ENCODE data around the gene AFF3.

GRCh38 chr2:100019499-100019898, 122.9 kb downstream of the AFF3 start:
- TF ChIP-seq SPI1 (IDR thresholded peaks at IDR 0.05; ENCODE audit: borderline replicate concordance, insufficient read depth, low read depth, low read length) (no peak), SP1 (IDR thresholded peaks at IDR 0.05; ENCODE audit: low read depth, low read length) (no peak), MYC (IDR thresholded peaks at IDR 0.05; ENCODE audit: insufficient read depth, insufficient read length, insufficient replicate concordance, low read length, severe bottlenecking) (no peak), MXI1 (IDR thresholded peaks at IDR 0.05; ENCODE audit: low read depth, low read length) (no peak), FOS (IDR thresholded peaks at IDR 0.05; ENCODE audit: borderline replicate concordance, extremely low read depth, insufficient read length) (no peak), RAD51 (IDR thresholded peaks at IDR 0.05) (no peak), POLR2A (IDR thresholded peaks at IDR 0.05; ENCODE audit: low read depth, low read length) (no peak), CTCF (IDR thresholded peaks at IDR 0.05 in 2 of 3, conservative IDR thresholded peaks at IDR 0.05 in 1 of 3; ENCODE audit: control insufficient read depth in 2 of 3, extremely low read depth in 1 of 3, insufficient read depth in 1 of 3, low read depth in 3 of 3, low read length in 3 of 3) (no peak), ELK1 (IDR thresholded peaks at IDR 0.05; ENCODE audit: low read depth, low read length) (no peak), GABPA (IDR thresholded peaks at IDR 0.05; ENCODE audit: low read depth) (no peak), CUX1 (IDR thresholded peaks at IDR 0.05; ENCODE audit: insufficient replicate concordance, low read depth, low read length) (no peak)

All from GM12878 (cell line).